DND-41 (cell line): ENCODE data around the gene SAC3D1.

Experiments used
- CTCF ChIP-seq: IDR thresholded peaks from 2 replicates; pipeline ENCODE4 v1.5.1; 2012; ENCODE audit warnings: borderline replicate concordance, low read length, moderate library complexity, mild to moderate bottlenecking; ENCODE audit not compliant: poor library complexity, severe bottlenecking; ENCODE audit errors: extremely low read depth
- EZH2 ChIP-seq: IDR thresholded peaks from 3 replicates; pipeline ENCODE4 v1.6.1; 2012; ENCODE audit warnings: borderline replicate concordance, low read depth, mild to moderate bottlenecking, moderate library complexity, low read length, inconsistent platforms; ENCODE audit not compliant: severe bottlenecking

GRCh38 chr11:65002706-65003105 is 38.3 kb upstream of the SAC3D1 start:
- TF ChIP-seq CTCF, result no peak
- no peak for TF ChIP-seq EZH2
